ENCODE measurements around the gene MAPK8IP1.
A peak's percentile ranks its signal among the peaks of the same experiment; 100 is the strongest.
"Not testable (repeated sequence)": the region's sequence is repeated elsewhere in the genome, so short reads cannot be mapped to it uniquely, and the experiment has no call there.

The MAPK8IP1 gene

GRCh38 chr11:45886816-45887520 is 1.5 kb downstream of the MAPK8IP1 start:
- intact Hi-C loops (cut with DNase I): no loop called here
- DNase-seq: peak in 1 of 10 donors; percentile 56

- intact Hi-C loops (cut with DNase I): no loop called here
- peak in 2 of 10 donors; percentile 48 to 66 for DNase-seq
Observed at GRCh38 chr11:45887587-45887986, 2.1 kb downstream of the MAPK8IP1 start.

DNA sequence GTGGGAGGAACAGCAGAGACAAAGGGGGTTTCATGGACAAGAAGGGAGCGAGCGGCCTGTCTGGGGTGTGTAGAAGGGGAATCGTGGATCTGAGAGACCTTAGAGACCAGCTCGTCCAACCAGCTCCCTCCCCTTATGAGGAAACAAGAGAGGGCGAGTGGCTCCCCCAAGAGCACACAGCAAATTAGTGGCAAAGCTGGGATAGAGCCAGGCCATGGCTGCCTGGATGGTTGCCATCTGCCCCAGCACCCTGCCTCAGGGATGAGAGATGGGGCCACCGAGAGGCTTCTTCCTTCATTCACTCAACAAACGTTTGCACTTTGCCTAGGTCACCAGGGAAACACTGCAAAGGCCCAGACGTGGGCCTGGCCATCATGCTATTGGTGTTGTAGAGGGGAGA is 4.1 kb downstream of the MAPK8IP1 start:
- intact Hi-C loops (cut with DNase I): no loop called here
- DNase-seq: peak in 2 of 10 donors; percentile 29 to 55

- peak in 3 of 10 donors; percentile 26 to 58 (median 55) for DNase-seq
Observed at GRCh38 chr11:45889966-45890365, 4.5 kb downstream of the MAPK8IP1 start.

GRCh38 chr11:45890886-45891550 is 5.6 kb downstream of the MAPK8IP1 start:
- peak in 3 of 10 donors; percentile 64 to 78 (median 76) for DNase-seq
- intact Hi-C loops (cut with DNase I): loop anchor here (10.0 kb wide), 1 partner anchor 46 kb away; the partner anchor contains the start of gene CRY2

More at GRCh38 chr11:45889966-45890365, 4.5 kb downstream of the MAPK8IP1 start:
- intact Hi-C loops (cut with DNase I): loop anchor here (10.0 kb wide), 1 partner anchor 45 kb away; the partner anchor contains the start of gene CRY2

GRCh38 chr11:45892856-45893255 is 7.4 kb downstream of the MAPK8IP1 start:
- intact Hi-C loops (cut with DNase I): loop anchor here (10.0 kb wide), 1 partner anchor 48 kb away; the partner anchor contains the start of gene CRY2
- peak in 3 of 10 donors; percentile 15 to 40 (median 35) for DNase-seq

- DNase-seq: peak in 6 of 10 donors; percentile 61 to 95 (median 84)
- intact Hi-C loops (cut with DNase I): loop anchor here (10.0 kb wide), 1 partner anchor 50 kb away; the partner anchor contains the start of gene CRY2
Observed at GRCh38 chr11:45894555-45895247, 9.2 kb downstream of the MAPK8IP1 start.

GRCh38 chr11:45895553-45896259 is 10.3 kb downstream of the MAPK8IP1 start:
- peak in 3 of 10 donors; percentile 50 to 67 (median 59) for DNase-seq
- intact Hi-C loops (cut with DNase I): loop anchor here (10.0 kb wide), 1 partner anchor 51 kb away; the partner anchor contains the start of gene CRY2

GRCh38 chr11:45896422-45896984 is 11.1 kb downstream of the MAPK8IP1 start:
- peak in 3 of 10 donors; percentile 82 to 92 (median 86) for DNase-seq
- intact Hi-C loops (cut with DNase I): loop anchor here (10.0 kb wide), 1 partner anchor 52 kb away; the partner anchor contains the start of gene CRY2

DNA sequence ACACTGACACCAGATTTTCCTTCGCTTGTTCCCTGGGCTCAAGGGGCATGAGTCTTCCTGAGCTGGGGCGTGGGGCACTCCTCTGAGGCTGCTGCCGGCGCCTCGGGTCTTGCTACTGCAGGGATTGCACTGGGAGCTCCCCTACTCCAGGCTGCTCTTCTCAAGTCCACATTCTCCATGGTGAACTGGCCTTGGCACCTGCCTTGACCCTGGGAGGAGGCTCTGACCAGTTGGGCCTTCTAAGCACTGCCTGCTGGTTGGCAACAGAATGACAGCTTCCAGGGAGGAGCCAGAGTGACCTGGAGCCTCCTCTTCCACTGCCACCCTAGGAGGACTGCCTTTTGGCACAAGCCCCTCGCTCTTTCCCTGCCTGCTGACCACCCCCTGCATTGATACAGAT is 12.1 kb downstream of the MAPK8IP1 start:
- intact Hi-C loops (cut with DNase I): loop anchor here (10.0 kb wide), 1 partner anchor 53 kb away; the partner anchor contains the start of gene CRY2

GRCh38 chr11:45899086-45899447 is 13.6 kb downstream of the MAPK8IP1 start:
- intact Hi-C loops (cut with DNase I): loop anchor here (2.0 to 10.0 kb wide), 2 partner anchors 14 to 54 kb away; partner anchors contain the start of genes CRY2 and MAPK8IP1
- peak in 1 of 10 donors; percentile 64 for DNase-seq

More for the DNA sequence above, 12.1 kb downstream of the MAPK8IP1 start:
- DNase-seq: peak in 3 of 10 donors; percentile 29 to 75 (median 67)

DNA sequence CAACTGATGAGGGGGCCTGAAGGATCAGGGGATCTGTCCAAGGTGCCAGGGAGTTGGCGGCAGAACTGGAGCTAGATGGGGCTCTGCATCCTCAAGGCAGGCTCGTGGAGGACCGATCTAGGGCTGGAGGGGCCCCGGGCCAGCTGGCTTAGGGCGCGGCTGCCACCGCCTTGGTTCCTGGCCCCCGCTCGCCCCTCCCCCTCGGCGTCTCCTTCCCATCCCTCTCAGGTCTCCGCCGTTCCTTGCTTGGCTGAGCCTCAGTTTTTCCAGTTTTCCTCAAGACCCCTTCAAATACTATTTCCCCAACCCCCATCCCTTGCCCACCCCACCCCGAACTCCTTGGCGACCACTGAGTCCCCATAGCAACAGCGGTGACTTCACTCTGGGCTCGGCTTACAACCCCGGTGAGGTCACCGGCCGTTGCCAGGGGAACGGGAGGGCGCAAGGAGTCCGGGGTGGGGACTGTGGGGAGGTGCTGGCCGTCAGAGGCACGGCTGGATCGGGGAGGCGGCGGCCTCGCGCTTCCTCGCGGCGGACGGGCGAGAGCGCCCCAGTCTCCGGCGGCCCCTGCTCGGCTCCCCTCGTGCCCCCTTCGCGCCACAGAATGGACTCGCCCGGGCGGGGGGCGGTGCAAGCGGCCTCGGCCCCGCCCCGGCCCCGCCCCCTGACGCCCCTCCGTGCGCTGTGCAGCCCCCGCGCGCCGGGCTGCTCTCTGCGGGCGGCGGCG is 14.2 kb downstream of the MAPK8IP1 start:
- intact Hi-C loops (cut with DNase I): loop anchor here (2.0 to 10.0 kb wide), 2 partner anchors 15 to 55 kb away; partner anchors contain the start of genes CRY2 and MAPK8IP1
- peak; percentile 86 to 99 (median 91) for DNase-seq

- intact Hi-C loops (cut with DNase I): not testable (repeated sequence)
- DNase-seq: peak in 1 of 10 donors; percentile 82
Observed at GRCh38 chr11:45900175-45900800, 14.8 kb downstream of the MAPK8IP1 start.

DNA sequence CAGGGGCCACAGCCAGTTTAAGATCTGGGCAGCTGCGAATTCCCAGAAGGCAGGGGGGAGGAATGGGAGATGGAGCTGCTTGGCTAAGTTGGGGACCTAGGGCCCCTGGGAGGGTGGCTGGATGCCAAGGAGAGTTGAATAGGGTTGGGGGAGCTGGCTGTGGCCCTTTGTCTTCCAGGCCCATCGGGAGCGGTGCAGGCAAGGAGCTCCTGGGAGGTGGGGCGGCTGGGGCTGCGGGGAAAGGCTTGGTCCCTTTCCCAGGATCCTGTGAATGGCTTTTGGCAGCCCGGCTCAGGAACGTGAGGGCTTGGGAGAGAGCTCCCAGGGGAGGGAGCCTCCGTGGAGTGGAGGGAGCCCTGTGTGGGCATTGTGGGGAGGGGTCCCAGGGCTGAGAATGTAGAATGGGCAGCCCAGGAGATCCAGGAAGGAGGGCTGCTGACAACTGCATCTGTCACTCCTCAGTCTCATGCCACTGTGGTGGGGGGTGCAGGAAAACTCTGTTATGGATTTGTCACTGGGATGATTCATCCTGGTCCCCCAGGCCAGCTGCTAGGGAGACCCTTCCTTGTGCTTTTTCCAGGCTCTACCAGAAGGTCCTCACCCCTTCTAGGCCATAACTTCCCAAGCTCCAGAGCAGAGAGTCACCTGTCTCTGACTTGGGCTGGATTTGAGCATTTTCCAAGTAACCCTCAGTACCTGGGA is 15.6 kb downstream of the MAPK8IP1 start:
- intact Hi-C loops (cut with DNase I): no loop called here
- DNase-seq: peak in 9 of 10 donors; percentile 50 to 94 (median 68)

DNA sequence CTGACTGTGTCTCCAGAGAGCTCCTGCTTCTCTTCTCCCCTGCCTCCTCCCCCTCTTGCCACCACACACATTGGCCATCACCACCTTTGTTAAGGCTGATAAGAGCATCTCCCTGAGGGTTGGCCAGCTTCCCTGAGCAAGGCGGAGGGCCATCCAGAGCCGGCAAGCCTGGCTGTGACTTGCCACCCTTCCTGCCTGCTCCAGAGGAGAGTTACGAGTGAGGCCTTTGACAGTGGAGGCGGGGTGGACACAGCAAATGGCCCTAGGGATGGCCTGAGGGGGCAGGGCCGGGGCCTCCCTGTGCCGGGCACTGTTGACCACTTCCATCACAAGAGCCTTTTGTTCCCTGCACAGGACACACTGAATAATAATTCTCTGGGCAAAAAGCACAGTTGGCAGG is 16.2 kb downstream of the MAPK8IP1 start:
- intact Hi-C loops (cut with DNase I): no loop called here
- DNase-seq: peak; percentile 71 to 98 (median 85)

- no peak for DNase-seq
Observed at GRCh38 chr11:45902452-45903380, 17.3 kb downstream of the MAPK8IP1 start.

More at GRCh38 chr11:45902452-45903380, 17.3 kb downstream of the MAPK8IP1 start:
- intact Hi-C loops (cut with DNase I): no loop called here
